Measurements from ENCODE around the gene FAM177A1. TPM values are rescaled to one million over a fixed set of nuclear protein-coding genes. Genes with fewer than 3 reads are reported as not detected.

The FAM177A1 gene
- total and polyA plus RNA-seq, 2 of the 13 experiments (the other 11 are each of a cell fraction or from before 2014, with no cell fraction given), result 72.9 to 119 TPM

DNA sequence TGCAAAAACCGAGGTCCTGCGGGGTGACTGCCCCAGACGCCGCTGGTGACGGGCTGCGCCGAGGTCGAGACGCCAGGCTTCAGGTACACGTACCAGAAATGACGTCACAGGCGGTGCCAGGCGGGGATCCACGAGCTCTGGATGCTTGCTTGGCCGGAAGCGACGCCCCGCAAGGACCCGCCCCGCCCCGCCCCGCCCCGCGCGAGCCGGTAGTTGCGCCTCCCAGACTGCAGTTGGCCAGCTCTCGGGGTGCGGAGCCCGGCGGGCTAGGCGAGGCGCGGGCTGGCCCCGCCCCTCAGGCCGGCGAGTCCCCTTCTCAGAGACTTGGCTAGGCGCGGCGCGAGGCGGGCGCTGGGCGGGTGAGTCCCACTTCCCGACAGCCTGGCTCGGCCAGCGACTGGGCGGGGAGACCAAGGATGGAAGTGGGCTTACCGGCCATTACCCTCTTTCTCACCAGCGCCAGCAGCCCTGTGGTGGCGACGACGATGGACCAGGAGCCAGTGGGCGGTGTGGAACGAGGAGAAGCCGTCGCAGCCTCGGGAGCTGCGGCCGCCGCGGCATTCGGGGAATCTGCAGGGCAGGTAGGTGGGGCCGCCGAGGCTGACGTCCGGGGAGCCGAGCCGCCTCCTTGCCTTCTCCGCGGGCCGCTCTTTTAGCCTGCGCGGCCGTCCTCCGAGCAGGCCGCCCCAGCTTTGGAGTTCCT lies at the start of gene FAM177A1 (continued):
- no peak for TF ChIP-seq ATAD3A (CRISPR knock-in tag; IDR thresholded peaks at IDR 0.05)
- TF ChIP-seq RXRB (CRISPR knock-in tag; IDR thresholded peaks at IDR 0.05; ENCODE audit: borderline replicate concordance), result peak; percentile 82; the same call in 1 of the 2 replicates
- TF ChIP-seq, protein P1, sequence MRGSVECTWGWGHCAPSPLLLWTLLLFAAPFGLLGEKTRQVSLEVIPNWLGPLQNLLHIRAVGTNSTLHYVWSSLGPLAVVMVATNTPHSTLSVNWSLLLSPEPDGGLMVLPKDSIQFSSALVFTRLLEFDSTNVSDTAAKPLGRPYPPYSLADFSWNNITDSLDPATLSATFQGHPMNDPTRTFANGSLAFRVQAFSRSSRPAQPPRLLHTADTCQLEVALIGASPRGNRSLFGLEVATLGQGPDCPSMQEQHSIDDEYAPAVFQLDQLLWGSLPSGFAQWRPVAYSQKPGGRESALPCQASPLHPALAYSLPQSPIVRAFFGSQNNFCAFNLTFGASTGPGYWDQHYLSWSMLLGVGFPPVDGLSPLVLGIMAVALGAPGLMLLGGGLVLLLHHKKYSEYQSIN (CRISPR knock-in tag; IDR thresholded peaks at IDR 0.05; ENCODE audit: borderline replicate concordance), result no peak; the same call in 1 of the 2 replicates
- peak; percentile 86; the same call in 1 of the 2 replicates for TF ChIP-seq DR1 (CRISPR knock-in tag; IDR thresholded peaks at IDR 0.05)
- TF ChIP-seq HIVEP1 (CRISPR knock-in tag; IDR thresholded peaks at IDR 0.05), result peak; percentile 98
- TF ChIP-seq, protein P2, sequence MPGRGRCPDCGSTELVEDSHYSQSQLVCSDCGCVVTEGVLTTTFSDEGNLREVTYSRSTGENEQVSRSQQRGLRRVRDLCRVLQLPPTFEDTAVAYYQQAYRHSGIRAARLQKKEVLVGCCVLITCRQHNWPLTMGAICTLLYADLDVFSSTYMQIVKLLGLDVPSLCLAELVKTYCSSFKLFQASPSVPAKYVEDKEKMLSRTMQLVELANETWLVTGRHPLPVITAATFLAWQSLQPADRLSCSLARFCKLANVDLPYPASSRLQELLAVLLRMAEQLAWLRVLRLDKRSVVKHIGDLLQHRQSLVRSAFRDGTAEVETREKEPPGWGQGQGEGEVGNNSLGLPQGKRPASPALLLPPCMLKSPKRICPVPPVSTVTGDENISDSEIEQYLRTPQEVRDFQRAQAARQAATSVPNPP (CRISPR knock-in tag; IDR thresholded peaks at IDR 0.05), result peak; percentile 89; the same call in 1 of the 2 replicates
- TF ChIP-seq, protein P3, sequence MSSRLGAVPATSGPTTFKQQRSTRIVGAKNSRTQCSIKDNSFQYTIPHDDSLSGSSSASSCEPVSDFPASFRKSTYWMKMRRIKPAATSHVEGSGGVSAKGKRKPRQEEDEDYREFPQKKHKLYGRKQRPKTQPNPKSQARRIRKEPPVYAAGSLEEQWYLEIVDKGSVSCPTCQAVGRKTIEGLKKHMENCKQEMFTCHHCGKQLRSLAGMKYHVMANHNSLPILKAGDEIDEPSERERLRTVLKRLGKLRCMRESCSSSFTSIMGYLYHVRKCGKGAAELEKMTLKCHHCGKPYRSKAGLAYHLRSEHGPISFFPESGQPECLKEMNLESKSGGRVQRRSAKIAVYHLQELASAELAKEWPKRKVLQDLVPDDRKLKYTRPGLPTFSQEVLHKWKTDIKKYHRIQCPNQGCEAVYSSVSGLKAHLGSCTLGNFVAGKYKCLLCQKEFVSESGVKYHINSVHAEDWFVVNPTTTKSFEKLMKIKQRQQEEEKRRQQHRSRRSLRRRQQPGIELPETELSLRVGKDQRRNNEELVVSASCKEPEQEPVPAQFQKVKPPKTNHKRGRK (CRISPR knock-in tag; IDR thresholded peaks at IDR 0.05), result no peak; the same call in 1 of the 2 replicates
- TF ChIP-seq, protein P4, sequence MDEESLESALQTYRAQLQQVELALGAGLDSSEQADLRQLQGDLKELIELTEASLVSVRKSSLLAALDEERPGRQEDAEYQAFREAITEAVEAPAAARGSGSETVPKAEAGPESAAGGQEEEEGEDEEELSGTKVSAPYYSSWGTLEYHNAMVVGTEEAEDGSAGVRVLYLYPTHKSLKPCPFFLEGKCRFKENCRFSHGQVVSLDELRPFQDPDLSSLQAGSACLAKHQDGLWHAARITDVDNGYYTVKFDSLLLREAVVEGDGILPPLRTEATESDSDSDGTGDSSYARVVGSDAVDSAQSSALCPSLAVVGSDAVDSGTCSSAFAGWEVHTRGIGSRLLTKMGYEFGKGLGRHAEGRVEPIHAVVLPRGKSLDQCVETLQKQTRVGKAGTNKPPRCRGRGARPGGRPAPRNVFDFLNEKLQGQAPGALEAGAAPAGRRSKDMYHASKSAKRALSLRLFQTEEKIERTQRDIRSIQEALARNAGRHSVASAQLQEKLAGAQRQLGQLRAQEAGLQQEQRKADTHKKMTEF (CRISPR knock-in tag; IDR thresholded peaks at IDR 0.05), result peak; percentile 99
